GM18907 (cell line): ENCODE data around the gene EEF1AKMT1.
"Not testable (repeated sequence)": the region's sequence is repeated elsewhere in the genome, so short reads cannot be mapped to it uniquely, and the experiment has no call there.

Experiments
- ATAC-seq: cut with Tn5 transposase; IDR thresholded peaks from one replicate; pipeline ENCODE4 v1.9.1; 2021; ENCODE audit warnings: mild to moderate bottlenecking, moderate library complexity; ENCODE audit not compliant: unreplicated experiment

The EEF1AKMT1 gene

DNA sequence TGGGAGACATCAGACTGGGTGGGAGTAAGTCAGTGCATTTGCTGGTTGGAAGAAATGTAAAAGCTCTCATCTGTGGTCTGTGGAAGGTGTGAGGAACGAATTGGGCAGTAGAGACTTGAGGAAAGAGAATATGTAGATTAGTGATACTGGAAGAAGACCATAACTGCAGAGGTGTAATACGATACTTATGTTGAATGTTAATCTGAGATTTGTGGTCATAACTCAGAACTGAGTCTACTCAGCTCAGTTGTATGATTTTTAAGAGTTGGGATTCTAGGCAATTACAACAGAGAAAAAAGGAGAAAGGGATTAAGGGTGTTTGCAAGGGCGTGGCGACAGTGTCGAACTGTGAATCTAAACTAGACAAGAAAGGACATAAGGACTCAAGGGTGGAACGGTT is 73.5 kb downstream of the EEF1AKMT1 start:
- ATAC-seq = no peak

GRCh38 chr13:20699715-20700114 is 74.0 kb downstream of the EEF1AKMT1 start:
- no peak for ATAC-seq

GRCh38 chr13:20696073-20696472 is 77.7 kb downstream of the EEF1AKMT1 start:
- no peak for ATAC-seq

DNA sequence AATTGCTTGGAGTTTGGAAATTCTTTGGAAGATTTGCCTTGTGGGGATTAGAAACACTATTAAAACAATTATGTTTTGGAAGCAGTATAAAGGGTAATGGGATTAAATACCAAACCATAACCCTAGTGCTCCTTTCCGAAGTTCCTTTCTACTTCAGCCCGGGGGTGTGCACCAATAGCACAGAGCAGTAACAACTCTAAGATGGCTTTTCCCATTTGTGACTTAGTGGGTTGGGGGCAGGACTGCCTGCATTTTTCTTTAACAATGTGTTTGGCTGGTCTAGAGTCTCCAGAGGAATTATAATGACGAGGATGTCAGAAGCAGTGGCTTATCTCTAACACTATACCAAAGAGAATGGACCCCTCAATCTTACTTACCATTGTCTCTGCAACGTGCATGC is 82.1 kb downstream of the EEF1AKMT1 start:
- ATAC-seq = no peak

GRCh38 chr13:20689291-20689690 is 84.5 kb downstream of the EEF1AKMT1 start:
- ATAC-seq = no peak

- ATAC-seq = no peak
These were observed 86.7 kb downstream of the EEF1AKMT1 start for GRCh38 chr13:20686863-20687579.

DNA sequence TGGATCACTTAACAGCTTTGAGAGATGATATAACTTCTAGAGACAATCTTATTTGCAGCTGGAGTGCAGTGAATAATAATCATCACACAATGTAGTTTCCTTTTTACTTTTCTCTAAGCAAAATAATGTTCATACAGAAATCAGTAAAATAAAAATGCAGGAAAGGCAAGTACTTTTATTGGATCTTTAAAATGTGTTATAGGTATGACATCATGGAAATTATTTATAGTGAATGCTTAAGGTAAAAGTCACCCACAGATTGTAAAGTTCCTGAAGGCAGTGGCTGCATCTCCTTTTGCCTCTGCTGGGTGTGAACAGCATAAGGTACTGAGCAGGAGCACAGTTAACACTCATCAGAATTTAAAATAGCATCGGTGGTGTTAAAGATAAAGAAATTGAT is 87.6 kb downstream of the EEF1AKMT1 start:
- ATAC-seq = no peak

GRCh38 chr13:20685092-20685491 is 88.7 kb downstream of the EEF1AKMT1 start:
- no peak for ATAC-seq

DNA sequence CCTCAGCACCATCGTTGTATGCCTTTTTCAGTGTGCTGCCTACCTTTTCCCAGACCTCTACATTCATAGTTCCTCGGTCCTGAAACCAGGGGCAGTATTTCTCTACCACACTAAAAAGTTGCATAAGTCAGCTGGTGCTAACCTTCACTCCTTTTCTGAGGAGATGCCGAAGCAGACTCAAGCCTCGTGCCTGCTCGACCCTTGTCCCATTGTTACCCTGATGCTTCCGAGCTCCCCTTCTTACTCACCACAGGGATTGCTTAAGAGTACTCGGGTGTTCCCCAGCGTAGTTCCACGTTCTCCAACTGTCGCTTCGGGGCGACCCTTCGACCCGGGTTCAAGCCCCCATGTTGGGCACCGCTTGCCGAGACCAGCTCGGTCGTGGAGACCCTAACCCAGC is 89.2 kb downstream of the EEF1AKMT1 start:
- ATAC-seq = no peak

GRCh38 chr13:20684041-20684440 is 89.7 kb downstream of the EEF1AKMT1 start:
- no peak for ATAC-seq

DNA sequence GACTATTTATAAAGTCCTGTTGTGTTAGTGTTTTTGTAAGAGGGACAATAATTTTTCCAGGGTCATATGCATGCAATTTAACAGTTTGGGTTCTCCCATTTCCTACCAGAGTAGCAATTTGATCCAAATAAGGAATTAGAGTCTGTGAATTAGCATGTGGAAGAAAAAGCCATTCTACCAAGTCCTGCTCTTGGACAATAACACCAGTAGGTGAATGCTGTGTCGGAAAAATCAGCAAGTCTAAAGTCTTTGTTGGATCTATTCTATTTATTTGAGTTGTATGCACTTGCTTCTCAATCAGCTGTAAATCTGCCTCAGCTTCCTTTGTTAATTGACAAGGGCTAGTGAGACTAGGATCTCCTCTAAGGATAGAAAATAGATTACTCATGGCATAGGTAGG is 91.7 kb downstream of the EEF1AKMT1 start:
- no peak for ATAC-seq

- ATAC-seq = not testable (repeated sequence)
These were observed 92.3 kb downstream of the EEF1AKMT1 start for GRCh38 chr13:20681481-20681880.

DNA sequence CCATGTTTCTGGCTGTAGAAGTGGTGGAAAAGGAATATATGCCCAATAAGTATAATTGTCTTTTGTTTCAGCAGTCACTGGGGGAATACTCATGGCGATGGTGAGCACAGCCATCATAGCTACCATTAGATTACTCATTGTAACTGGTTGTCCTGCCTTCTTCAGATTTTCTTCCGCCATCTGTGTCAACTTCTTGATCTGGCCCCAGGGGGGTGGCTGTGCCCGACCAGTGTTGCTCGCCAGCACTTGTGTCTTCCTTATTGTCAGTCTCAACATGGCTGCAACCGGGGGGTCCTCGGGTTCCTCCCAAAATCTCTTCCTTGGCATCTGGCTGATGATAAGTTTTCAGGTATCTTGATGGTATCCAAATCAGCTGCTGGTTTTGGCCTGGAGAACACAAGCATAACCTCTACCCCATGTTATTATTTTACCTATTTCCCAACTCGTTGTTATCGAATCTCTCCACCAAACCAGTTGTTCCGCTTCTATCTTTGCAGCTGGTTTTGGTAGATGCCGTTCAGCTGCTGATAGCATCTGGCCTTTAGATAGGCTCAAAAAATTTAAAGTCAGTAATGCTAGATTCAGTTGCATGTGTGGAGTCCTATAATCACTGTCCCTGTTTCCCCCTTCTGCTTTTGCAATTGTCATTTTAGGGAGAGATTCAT is 93.2 kb downstream of the EEF1AKMT1 start:
- ATAC-seq = no peak

DNA sequence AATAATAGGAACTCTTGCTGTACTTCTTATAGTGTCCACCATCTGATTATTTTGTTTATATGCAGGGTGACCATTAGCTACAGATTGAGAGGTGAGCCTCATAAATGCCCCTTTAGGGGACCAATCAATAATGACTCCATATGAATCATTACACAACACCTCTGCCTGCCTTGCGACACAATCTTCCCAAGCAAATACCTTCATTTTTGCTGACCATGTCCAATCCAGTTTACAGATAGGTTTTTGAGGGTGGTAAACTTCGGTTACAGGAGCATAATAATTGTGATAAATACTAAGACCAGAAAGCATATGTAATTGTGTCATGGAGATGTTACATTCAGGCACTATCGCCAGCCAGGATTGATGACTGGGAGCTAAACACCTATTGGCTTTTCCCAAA is 93.9 kb downstream of the EEF1AKMT1 start:
- no peak for ATAC-seq
